GM18517 (cell line): ENCODE data around the gene MCU.

Experiments
- ATAC-seq: cut with Tn5 transposase; IDR thresholded peaks from one replicate; pipeline ENCODE4 v1.9.1; 2021; ENCODE audit warnings: mild to moderate bottlenecking, moderate library complexity; ENCODE audit not compliant: unreplicated experiment

Gene MCU

DNA sequence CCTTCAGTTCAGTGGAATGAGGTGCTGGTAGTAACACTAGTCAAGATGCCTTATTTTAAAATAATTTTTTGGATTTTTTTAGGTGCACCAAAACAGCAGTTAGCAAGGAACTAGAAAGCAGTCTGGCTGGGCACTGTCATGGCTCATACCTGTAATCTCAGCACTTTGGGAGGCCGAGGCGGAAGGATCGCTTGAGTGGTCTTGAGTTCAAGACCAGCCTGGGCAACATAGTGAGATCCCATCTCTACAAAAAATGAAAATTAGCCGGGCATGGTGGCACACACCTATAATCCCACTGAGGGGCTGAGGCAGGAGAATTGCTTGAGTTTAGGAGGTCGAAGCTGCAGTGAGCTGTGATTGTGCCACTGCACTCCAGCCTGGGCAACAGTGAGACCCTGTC lies 236.9 kb downstream of the MCU start:
- ATAC-seq = no peak

DNA sequence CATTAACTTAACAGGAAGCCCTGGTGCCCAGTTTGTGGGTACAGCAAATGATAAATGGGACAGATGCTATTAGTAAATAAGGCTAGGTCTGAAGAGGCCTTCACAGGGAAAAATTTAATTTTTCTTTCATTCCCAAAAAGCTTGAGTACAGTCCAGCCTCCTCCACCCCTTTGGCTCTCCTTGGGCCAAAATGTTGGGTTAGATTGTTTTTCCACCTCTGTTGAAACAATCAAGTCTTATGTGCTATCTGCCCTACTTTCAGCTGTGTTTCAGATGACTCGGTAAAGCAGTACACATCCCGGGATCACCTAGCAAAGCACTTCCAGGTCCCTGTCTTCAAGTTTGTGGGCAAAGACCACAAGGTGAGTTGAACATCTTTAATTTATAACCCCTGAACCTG lies 238.3 kb downstream of the MCU start:
- no peak for ATAC-seq

GRCh38 chr10:72932259-72933015 lies 240.5 kb downstream of the MCU start:
- ATAC-seq = no peak

- no peak for ATAC-seq
Observed at GRCh38 chr10:72935361-72935760, 243.4 kb downstream of the MCU start.
